HepG2 (cell line): ENCODE measurements around the gene GGA3. TPM values are rescaled to one million over a fixed set of nuclear protein-coding genes. Genes with fewer than 3 reads are reported as not detected.

Source experiments
- CBX1 ChIP-seq: IDR thresholded peaks from one replicate; pipeline ENCODE4 v1.6.1; 2016; ENCODE audit warnings: antibody characterized with exemption, low read depth
- EZH2 ChIP-seq: conservative IDR thresholded peaks from 2 replicates; pipeline ENCODE4 v1.6.1; 2012; ENCODE audit warnings: mild to moderate bottlenecking, low read depth, low read length, moderate library complexity
- HNRNPH1 ChIP-seq: fragments of 200-400 bp; formaldehyde crosslinking; optimal IDR thresholded peaks from 2 replicates; pipeline ENCODE3; 2017; ENCODE audit warnings: mild to moderate bottlenecking, low read depth, low read length
- NPAS2 ChIP-seq: sonication (generic); formaldehyde crosslinking; IDR thresholded peaks from 2 replicates; pipeline ENCODE4 v1.8.0; 2022; ENCODE audit warnings: mild to moderate bottlenecking, missing genetic modification reagents, borderline replicate concordance
- ZEB1 ChIP-seq: IDR thresholded peaks from 2 replicates; pipeline ENCODE4 v1.6.1; 2012; ENCODE audit warnings: mild to moderate bottlenecking, low read depth, inconsistent platforms; ENCODE audit not compliant: insufficient replicate concordance
- ZMYM4 ChIP-seq: sonication (generic); formaldehyde crosslinking; IDR thresholded peaks from 2 replicates; pipeline ENCODE4 v1.8.1; 2023; ENCODE audit warnings: mild to moderate bottlenecking, missing genetic modification reagents
- polyA plus RNA-seq, 8 experiments: library from polyadenylated mRNA; depleted of rRNA in 3 of 8; stranded (reverse) in 7 of 8; unstranded in 1 of 8; fragments of >200 nt; fragmentation: Illumina TruSeq in 4 of 8; extraction: Trizol in 4 of 8; gene quantifications; 2 replicates each; pipeline versions ENCODE4 v1.2.1 to v1.2.3, GENCODE V29; 2011 to 2016; ENCODE audit warnings: low read depth in 4 of 8, missing spikeins in 1 of 8, mixed read lengths in 1 of 8; ENCODE audit not compliant: insufficient read depth in 1 of 8
- total RNA-seq, 5 experiments: library from RNA; depleted of rRNA; stranded (reverse); fragments of >200 nt; fragmentation: Illumina TruSeq; extraction: Trizol; gene quantifications; 2 replicates each; pipeline ENCODE4 v1.2.3, GENCODE V29; 2016; ENCODE audit warnings: low read depth in 1 of 5
- TF ChIP-seq, protein P1 (sequence below): sonication (generic); formaldehyde crosslinking; IDR thresholded peaks from 2 replicates; pipeline ENCODE4 v1.5.0; 2020; ENCODE audit warnings: missing genetic modification reagents
- TF ChIP-seq, protein P2 (sequence below): sonication (generic); formaldehyde crosslinking; IDR thresholded peaks from 2 replicates; pipeline ENCODE4 v1.4.0; 2020; ENCODE audit warnings: mild to moderate bottlenecking, missing genetic modification reagents
- TF ChIP-seq, protein P3 (sequence below): sonication (generic); formaldehyde crosslinking; IDR thresholded peaks from 2 replicates; pipeline ENCODE4 v1.4.0; 2020; ENCODE audit warnings: missing genetic modification reagents
- TF ChIP-seq, protein P4 (sequence below): sonication (generic); formaldehyde crosslinking; conservative IDR thresholded peaks from 2 replicates; pipeline ENCODE4 v1.5.0; 2020; ENCODE audit warnings: missing genetic modification reagents
- TF ChIP-seq, protein P5 (sequence below): sonication (generic); formaldehyde crosslinking; conservative IDR thresholded peaks from 2 replicates; pipeline ENCODE4 v1.4.0; 2020; ENCODE audit warnings: missing genetic modification reagents

GGA3 gene
- total and polyA plus RNA-seq, 2 of the 13 experiments (the other 11 are each of a cell fraction or from before 2014, with no cell fraction given), result 28.4 to 43.7 TPM

DNA sequence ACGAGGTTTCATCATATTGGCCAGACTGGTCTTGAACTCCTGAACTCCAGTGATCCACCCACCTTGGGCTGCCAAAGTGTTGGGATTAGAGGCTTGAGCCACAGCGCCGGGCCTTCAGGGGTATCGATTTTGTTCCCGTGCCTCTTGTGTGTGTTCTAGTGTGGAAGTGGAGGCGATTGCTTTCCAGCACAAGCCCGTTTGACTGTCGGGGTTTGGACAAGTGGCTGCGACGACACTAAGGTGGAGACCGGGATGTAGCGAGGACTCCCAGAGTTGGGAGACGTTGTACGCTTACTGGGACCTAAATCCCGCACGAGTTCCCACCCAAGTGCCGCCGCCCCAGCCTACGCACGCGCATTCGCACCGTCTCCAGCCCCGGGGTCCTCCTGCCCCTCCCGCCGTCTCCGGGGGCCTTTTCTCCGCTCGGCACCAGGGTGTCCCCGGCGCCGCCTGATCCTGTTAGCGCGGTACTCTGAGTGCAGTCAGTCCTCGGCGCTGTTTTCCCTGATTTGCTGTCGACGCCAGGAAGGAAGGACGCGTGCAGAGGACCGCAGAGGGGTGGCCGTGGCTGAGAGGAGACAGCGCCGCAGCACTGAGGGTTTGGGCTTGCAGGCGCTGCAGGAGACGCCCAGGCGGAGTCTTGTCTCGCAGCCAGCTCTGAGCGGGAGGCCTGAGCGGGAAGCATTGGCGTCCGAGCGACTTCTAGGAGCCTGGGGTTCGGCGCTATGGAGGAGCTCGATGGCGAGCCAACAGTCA lies 56.2 kb downstream of the GGA3 start, which contains the start of gene NUP85 (continued):
- TF ChIP-seq, protein P1, sequence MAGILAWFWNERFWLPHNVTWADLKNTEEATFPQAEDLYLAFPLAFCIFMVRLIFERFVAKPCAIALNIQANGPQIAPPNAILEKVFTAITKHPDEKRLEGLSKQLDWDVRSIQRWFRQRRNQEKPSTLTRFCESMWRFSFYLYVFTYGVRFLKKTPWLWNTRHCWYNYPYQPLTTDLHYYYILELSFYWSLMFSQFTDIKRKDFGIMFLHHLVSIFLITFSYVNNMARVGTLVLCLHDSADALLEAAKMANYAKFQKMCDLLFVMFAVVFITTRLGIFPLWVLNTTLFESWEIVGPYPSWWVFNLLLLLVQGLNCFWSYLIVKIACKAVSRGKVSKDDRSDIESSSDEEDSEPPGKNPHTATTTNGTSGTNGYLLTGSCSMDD (CRISPR knock-in tag), result no peak; the same call in 1 of the 2 replicates
- TF ChIP-seq, protein P2, sequence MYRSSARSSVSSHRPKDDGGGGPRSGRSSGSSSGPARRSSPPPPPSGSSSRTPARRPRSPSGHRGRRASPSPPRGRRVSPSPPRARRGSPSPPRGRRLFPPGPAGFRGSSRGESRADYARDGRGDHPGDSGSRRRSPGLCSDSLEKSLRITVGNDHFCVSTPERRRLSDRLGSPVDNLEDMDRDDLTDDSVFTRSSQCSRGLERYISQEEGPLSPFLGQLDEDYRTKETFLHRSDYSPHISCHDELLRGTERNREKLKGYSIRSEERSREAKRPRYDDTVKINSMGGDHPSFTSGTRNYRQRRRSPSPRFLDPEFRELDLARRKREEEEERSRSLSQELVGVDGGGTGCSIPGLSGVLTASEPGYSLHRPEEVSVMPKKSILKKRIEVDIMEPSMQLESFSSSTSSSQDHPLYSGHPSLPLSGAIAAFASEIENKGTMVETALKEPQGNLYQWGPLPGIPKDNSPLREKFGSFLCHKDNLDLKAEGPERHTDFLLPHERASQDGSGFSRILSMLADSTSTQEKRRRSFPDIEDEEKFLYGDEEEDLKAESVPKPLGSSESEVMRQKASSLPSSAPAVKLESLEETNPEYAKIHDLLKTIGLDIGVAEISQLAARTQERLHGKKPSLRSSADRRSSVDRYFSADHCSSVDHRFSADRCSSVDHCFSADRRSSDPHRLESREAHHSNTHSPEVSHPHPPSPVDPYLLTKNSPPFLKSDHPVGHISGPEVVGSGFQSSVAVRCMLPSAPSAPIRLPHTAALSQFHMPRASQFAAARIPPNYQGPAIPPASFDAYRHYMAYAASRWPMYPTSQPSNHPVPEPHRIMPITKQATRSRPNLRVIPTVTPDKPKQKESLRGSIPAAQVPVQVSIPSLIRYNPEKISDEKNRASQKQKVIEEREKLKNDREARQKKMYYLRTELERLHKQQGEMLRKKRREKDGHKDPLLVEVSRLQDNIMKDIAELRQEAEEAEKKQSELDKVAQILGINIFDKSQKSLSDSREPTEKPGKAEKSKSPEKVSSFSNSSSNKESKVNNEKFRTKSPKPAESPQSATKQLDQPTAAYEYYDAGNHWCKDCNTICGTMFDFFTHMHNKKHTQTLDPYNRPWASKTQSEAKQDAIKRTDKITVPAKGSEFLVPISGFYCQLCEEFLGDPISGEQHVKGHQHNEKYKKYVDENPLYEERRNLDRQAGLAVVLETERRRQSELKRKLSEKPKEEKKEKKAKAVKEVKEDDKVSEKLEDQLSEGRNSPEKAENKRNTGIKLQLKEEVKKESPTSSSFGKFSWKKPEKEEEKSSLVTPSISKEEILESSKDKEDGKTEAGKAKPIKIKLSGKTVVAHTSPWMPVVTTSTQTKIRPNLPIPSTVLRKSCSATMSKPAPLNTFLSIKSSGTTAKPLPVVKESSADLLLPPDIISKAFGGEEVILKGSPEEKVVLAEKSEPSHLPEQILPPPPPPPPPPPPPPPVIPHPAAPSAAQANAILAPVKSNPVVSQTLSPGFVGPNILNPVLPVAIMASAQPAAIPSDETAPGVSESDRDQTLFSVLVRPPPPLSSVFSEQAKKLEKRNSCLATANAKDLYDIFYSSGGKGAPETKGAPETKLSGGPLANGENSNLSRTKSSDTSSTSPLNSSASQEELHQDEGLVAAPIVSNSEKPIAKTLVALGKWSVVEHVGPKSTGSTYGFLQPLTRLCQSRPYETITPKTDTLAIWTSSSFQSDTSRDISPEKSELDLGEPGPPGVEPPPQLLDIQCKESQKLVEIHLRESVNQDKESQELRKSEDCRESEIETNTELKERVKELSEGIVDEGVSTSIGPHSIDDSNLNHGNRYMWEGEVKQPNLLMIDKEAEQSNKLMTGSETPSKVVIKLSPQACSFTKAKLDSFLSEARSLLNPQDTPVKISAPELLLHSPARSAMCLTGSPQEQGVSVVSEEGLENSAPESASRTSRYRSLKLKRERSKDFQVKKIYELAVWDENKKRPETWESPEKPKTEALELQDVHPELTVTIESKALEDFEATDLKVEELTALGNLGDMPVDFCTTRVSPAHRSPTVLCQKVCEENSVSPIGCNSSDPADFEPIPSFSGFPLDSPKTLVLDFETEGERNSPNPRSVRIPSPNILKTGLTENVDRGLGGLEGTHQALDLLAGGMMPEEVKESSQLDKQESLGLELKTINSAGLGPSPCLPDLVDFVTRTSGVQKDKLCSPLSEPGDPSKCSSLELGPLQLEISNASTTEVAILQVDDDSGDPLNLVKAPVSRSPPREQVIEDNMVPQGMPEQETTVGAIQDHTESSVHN (CRISPR knock-in tag), result 0 out of 2 replicates have a peak, but pooled peaks have one; percentile 58
- peak; percentile 76 for TF ChIP-seq CBX1
- TF ChIP-seq, protein P3, sequence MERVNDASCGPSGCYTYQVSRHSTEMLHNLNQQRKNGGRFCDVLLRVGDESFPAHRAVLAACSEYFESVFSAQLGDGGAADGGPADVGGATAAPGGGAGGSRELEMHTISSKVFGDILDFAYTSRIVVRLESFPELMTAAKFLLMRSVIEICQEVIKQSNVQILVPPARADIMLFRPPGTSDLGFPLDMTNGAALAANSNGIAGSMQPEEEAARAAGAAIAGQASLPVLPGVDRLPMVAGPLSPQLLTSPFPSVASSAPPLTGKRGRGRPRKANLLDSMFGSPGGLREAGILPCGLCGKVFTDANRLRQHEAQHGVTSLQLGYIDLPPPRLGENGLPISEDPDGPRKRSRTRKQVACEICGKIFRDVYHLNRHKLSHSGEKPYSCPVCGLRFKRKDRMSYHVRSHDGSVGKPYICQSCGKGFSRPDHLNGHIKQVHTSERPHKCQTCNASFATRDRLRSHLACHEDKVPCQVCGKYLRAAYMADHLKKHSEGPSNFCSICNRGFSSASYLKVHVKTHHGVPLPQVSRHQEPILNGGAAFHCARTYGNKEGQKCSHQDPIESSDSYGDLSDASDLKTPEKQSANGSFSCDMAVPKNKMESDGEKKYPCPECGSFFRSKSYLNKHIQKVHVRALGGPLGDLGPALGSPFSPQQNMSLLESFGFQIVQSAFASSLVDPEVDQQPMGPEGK, result peak; percentile 17
- TF ChIP-seq ZMYM4 (CRISPR knock-in tag), result peak; percentile 61
- no peak for TF ChIP-seq EZH2
- TF ChIP-seq, protein P4, sequence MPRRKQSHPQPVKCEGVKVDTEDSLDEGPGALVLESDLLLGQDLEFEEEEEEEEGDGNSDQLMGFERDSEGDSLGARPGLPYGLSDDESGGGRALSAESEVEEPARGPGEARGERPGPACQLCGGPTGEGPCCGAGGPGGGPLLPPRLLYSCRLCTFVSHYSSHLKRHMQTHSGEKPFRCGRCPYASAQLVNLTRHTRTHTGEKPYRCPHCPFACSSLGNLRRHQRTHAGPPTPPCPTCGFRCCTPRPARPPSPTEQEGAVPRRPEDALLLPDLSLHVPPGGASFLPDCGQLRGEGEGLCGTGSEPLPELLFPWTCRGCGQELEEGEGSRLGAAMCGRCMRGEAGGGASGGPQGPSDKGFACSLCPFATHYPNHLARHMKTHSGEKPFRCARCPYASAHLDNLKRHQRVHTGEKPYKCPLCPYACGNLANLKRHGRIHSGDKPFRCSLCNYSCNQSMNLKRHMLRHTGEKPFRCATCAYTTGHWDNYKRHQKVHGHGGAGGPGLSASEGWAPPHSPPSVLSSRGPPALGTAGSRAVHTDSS (CRISPR knock-in tag), result no peak
- TF ChIP-seq, protein P5, sequence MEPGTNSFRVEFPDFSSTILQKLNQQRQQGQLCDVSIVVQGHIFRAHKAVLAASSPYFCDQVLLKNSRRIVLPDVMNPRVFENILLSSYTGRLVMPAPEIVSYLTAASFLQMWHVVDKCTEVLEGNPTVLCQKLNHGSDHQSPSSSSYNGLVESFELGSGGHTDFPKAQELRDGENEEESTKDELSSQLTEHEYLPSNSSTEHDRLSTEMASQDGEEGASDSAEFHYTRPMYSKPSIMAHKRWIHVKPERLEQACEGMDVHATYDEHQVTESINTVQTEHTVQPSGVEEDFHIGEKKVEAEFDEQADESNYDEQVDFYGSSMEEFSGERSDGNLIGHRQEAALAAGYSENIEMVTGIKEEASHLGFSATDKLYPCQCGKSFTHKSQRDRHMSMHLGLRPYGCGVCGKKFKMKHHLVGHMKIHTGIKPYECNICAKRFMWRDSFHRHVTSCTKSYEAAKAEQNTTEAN (CRISPR knock-in tag), result peak; percentile 81; the same call in 1 of the 2 replicates
- TF ChIP-seq NPAS2, result no peak
- TF ChIP-seq HNRNPH1, result peak; percentile 28
- TF ChIP-seq ZEB1, result peak; percentile 55
